Tibial artery (tissue), 4 donors: ENCODE results near the gene DNTT.

Source experiments
- DNase-seq, 2 donors: peaks; one replicate each; pipeline ENCODE4 v3.0.0-alpha.2; 2019
- H3K27ac ChIP-seq, 2 donors: fragments of 200-600 bp; sonication (generic) in 1 of 2; 1 replicate in 1 of 2; 2 replicates in 1 of 2; pipeline ENCODE4 v1.5.1; 2018 to 2019; ENCODE audit warnings: mild to moderate bottlenecking in 1 of 2
- H3K27me3 ChIP-seq, 2 donors: fragments of 200-600 bp; sonication (generic) in 1 of 2; one replicate each; pipeline versions ENCODE4 v1.5.1 to v1.6.0; 2016 to 2019
- H3K36me3 ChIP-seq, 3 donors: fragments of 200-600 bp; sonication (generic) in 2 of 3; one replicate each; pipeline ENCODE4 v1.5.1; 2016 to 2019; ENCODE audit warnings: mild to moderate bottlenecking in 2 of 3
- H3K4me1 ChIP-seq, 4 donors: fragments of 200-600 bp; sonication (generic) in 2 of 4; 1 replicate in 3 of 4; 2 replicates in 1 of 4; pipeline ENCODE4 v1.5.1; 2016 to 2019
- H3K4me3 ChIP-seq, 2 donors: fragments of 200-600 bp; sonication (generic) in 1 of 2; 1 replicate in 1 of 2; 2 replicates in 1 of 2; pipeline ENCODE4 v1.5.1; 2018 to 2019; ENCODE audit warnings: mild to moderate bottlenecking in 2 of 2
- H3K9me3 ChIP-seq, 3 donors: fragments of 200-600 bp; sonication (generic) in 1 of 3; one replicate each; pipeline ENCODE4 v1.5.1; 2016 to 2019
- CTCF ChIP-seq, 2 experiments: fragments of 200-600 bp in 1 of 2; fragments of 450-650 bp in 1 of 2; IDR thresholded peaks; one replicate each; pipeline ENCODE4 v1.5.1; 2017 to 2019; ENCODE audit warnings: antibody characterized with exemption in 2 of 2, mild to moderate bottlenecking in 1 of 2, moderate library complexity in 1 of 2
- intact Hi-C: fragments of 100-400 bp; cut with DNase I; formaldehyde crosslinking; loops from one replicate; pipeline ENCODE4 v1.15.0; 2023; ENCODE audit warnings: low total_unique reads

The DNTT gene

GRCh38 chr10:96292971-96293920 lies 11.0 kb upstream of the DNTT start:
- H3K27me3 ChIP-seq = peaks cover 0 to 9% of the 10 kb centered on the region in 2 donors
- no peaks in the 10 kb centered on the region for H3K9me3 ChIP-seq
- H3K4me1 ChIP-seq = peaks cover 0 to 8% (median 4%) of the 10 kb centered on the region in 4 donors
- peak; percentile 56 to 79 for TF ChIP-seq CTCF (IDR thresholded peaks at IDR 0.05)
- no peak overlapping the region for H3K27ac ChIP-seq
- intact Hi-C loops = loop anchor here (2.0 to 5.0 kb wide), 2 partner anchors 64 to 276 kb away; no protein-coding TSS in a partner anchor
- DNase-seq = no peak
- H3K4me3 ChIP-seq = no peak overlapping the region
- H3K36me3 ChIP-seq = no peaks in the 10 kb centered on the region

- no peaks in the 10 kb centered on the region for H3K4me1 ChIP-seq
- H3K27ac ChIP-seq = no peak overlapping the region
- H3K4me3 ChIP-seq = no peak overlapping the region
- no peaks in the 10 kb centered on the region for H3K9me3 ChIP-seq
- intact Hi-C loops = no loop called here
- DNase-seq = no peak
- peaks cover 0 to 21% of the 10 kb centered on the region in 2 donors for H3K27me3 ChIP-seq
- no peak for TF ChIP-seq CTCF (IDR thresholded peaks at IDR 0.05)
- H3K36me3 ChIP-seq = no peaks in the 10 kb centered on the region
Observed at GRCh38 chr10:96295475-96295874, 8.8 kb upstream of the DNTT start.

GRCh38 chr10:96297486-96297885 lies 6.7 kb upstream of the DNTT start:
- Histone ChIP-seq H3K36me3 (no peaks in the 10 kb centered on the region), H3K4me3 (no peak overlapping the region), H3K27ac (no peak overlapping the region), H3K4me1 (no peaks in the 10 kb centered on the region), H3K9me3 (no peaks in the 10 kb centered on the region), H3K27me3 (peaks cover 0 to 36% of the 10 kb centered on the region in 2 donors)
- intact Hi-C loops = no loop called here
- no peak for TF ChIP-seq CTCF (IDR thresholded peaks at IDR 0.05)
- DNase-seq = no peak

- H3K9me3 ChIP-seq = no peaks in the 10 kb centered on the region
- no peak overlapping the region for H3K4me3 ChIP-seq
- no peak for TF ChIP-seq CTCF (IDR thresholded peaks at IDR 0.05)
- intact Hi-C loops = no loop called here
- H3K4me1 ChIP-seq = no peaks in the 10 kb centered on the region
- H3K27me3 ChIP-seq = peaks cover 0 to 36% of the 10 kb centered on the region in 2 donors
- no peak for DNase-seq
- H3K27ac ChIP-seq = no peak overlapping the region
- H3K36me3 ChIP-seq = no peaks in the 10 kb centered on the region
Observed at GRCh38 chr10:96298362-96298761, 5.9 kb upstream of the DNTT start.

GRCh38 chr10:96299383-96299782 lies 4.9 kb upstream of the DNTT start:
- Histone ChIP-seq H3K27ac (no peak overlapping the region), H3K9me3 (no peaks in the 10 kb centered on the region), H3K4me1 (no peaks in the 10 kb centered on the region), H3K27me3 (peaks cover 0 to 36% of the 10 kb centered on the region in 2 donors), H3K4me3 (no peak overlapping the region), H3K36me3 (no peaks in the 10 kb centered on the region)
- TF ChIP-seq CTCF (IDR thresholded peaks at IDR 0.05) = no peak
- no peak for DNase-seq
- intact Hi-C loops = no loop called here
